K562 (cell line): ENCODE data around the gene OPCML. TPM values are rescaled to one million over a fixed set of nuclear protein-coding genes. Genes with fewer than 3 reads are reported as not detected.

Experiments used
- ATAC-seq: fragments of 200-7000 bp; cut with Tn5 transposase; 3 replicates; pipeline ENCODE4 v1.9.1; 2020; ENCODE audit warnings: moderate library complexity
- BruUV-seq: library from RNA; stranded (reverse); fragments of 400-500 nt; replicated peaks from 2 replicates; lab custom pipeline; 2021; lab: Mats Ljungman, UMichigan
- CTCF ChIA-PET: fragments of 300-600 bp; formaldehyde crosslinking; extraction: SDS; loops from one replicate; lab custom pipeline; 2021; ENCODE audit warnings: low intra/inter-chr PET ratio; lab: Yijun Ruan, JAX
- POLR2A ChIA-PET: fragments of 300-600, 350-650 bp; sonication (Branson Sonifier 250); formaldehyde crosslinking; extraction: SDS; loops from one replicate; lab custom pipeline; 2021; ENCODE audit warnings: antibody characterized with exemption, inconsistent platforms; lab: Yijun Ruan, JAX
- DNase-seq, 4 experiments: peaks; one replicate each; pipeline versions ENCODE4 v3.0.0 to v3.0.0-alpha.2; 2011 to 2018; ENCODE audit warnings: low spot score in 3 of 4, mixed read lengths in 3 of 4; ENCODE audit errors: extremely low read depth in 1 of 4
- FAIRE-seq: peaks from 2 replicates; lab custom pipeline; 2011; peaks lifted over from hg19 to GRCh38; lab: Jason Lieb, UNC
- H2AFZ ChIP-seq: 2 replicates; pipeline ENCODE4 v1.6.0; 2011; ENCODE audit warnings: low read depth, low read length, control low read depth, inconsistent platforms
- H3K27ac ChIP-seq: fragments of 200-600 bp; 3 replicates; pipeline ENCODE4 v1.8.0; 2011; ENCODE audit warnings: low read depth, mild to moderate bottlenecking, control low read depth, inconsistent platforms, low read length, moderate library complexity, mixed read lengths; ENCODE audit errors: extremely low read depth
- H3K27me3 ChIP-seq, 2 experiments: fragments of 300-600 bp in 1 of 2; 2 replicates in 1 of 2; 3 replicates in 1 of 2; pipeline versions ENCODE4 v1.6.0 to v1.8.0; 2011; ENCODE audit warnings: inconsistent platforms in 2 of 2, low read length in 2 of 2, mild to moderate bottlenecking in 1 of 2, mixed read lengths in 1 of 2, moderate library complexity in 1 of 2; ENCODE audit not compliant: control insufficient read depth in 2 of 2, insufficient read depth in 2 of 2
- H3K36me3 ChIP-seq: fragments of 300-600 bp; 3 replicates; pipeline ENCODE4 v1.8.0; 2011; ENCODE audit warnings: mild to moderate bottlenecking, low read length, inconsistent platforms; ENCODE audit not compliant: control insufficient read depth, insufficient read depth
- H3K4me1 ChIP-seq, 2 experiments: fragments of 200-600 bp in 1 of 2; replicated peaks in 1 of 2; 2 replicates in 1 of 2; 3 replicates in 1 of 2; pipeline versions ENCODE4 v1.5.1 to v1.8.0; 2011; ENCODE audit warnings: inconsistent platforms in 2 of 2, low read length in 2 of 2, mild to moderate bottlenecking in 1 of 2, mixed read lengths in 1 of 2, moderate library complexity in 1 of 2; ENCODE audit not compliant: control insufficient read depth in 2 of 2, insufficient read depth in 2 of 2
- H3K4me2 ChIP-seq: 2 replicates; pipeline ENCODE4 v1.6.1; 2011; ENCODE audit warnings: low read length, control low read depth, inconsistent platforms, mixed read lengths; ENCODE audit not compliant: insufficient read depth
- H3K4me3 ChIP-seq: fragments of 200-600 bp; sonication (generic), shearing (Covaris generic); 2 replicates; pipeline ENCODE4 v1.5.1; 2016; ENCODE audit warnings: control low read depth, inconsistent platforms
- H3K79me2 ChIP-seq: fragments of 200-600 bp; 3 replicates; pipeline ENCODE4 v1.8.0; 2011; ENCODE audit warnings: low read length, inconsistent platforms; ENCODE audit not compliant: control insufficient read depth, insufficient read depth
- H3K9ac ChIP-seq, 2 experiments: 2 replicates each; pipeline versions ENCODE4 v1.6.0 to v1.6.1; 2011; ENCODE audit warnings: low read depth in 2 of 2, low read length in 2 of 2, control low read depth in 1 of 2, inconsistent platforms in 1 of 2, mild to moderate bottlenecking in 1 of 2, mixed read lengths in 1 of 2; ENCODE audit not compliant: insufficient read depth in 1 of 2
- H3K9me1 ChIP-seq: one replicate; pipeline ENCODE4 v1.6.0; 2011; ENCODE audit warnings: inconsistent platforms, mild to moderate bottlenecking, low read length, moderate library complexity; ENCODE audit not compliant: control insufficient read depth, insufficient read depth
- H3K9me3 ChIP-seq: replicated peaks from 2 replicates; pipeline ENCODE4 v1.5.1; 2011; ENCODE audit warnings: low read depth, low read length, inconsistent platforms; ENCODE audit not compliant: control insufficient read depth, insufficient read depth
- H4K20me1 ChIP-seq: replicated peaks from 2 replicates; pipeline ENCODE4 v1.6.1; 2011; ENCODE audit warnings: low read length, inconsistent platforms, mixed read lengths; ENCODE audit not compliant: control insufficient read depth, insufficient read depth
- ATF3 ChIP-seq, 2 experiments: fragments of 450-650 bp in 1 of 2; sonication (generic) in 1 of 2; formaldehyde crosslinking in 1 of 2; IDR thresholded peaks in 1 of 2; conservative IDR thresholded peaks in 1 of 2; 2 replicates each; pipeline versions ENCODE4 v1.6.1 to v1.8.1; 2016 to 2023; ENCODE audit warnings: mild to moderate bottlenecking in 2 of 2, moderate library complexity in 2 of 2, inconsistent platforms in 1 of 2, missing genetic modification reagents in 1 of 2
- BMI1 ChIP-seq: fragments of 150-350 bp; IDR thresholded peaks from 2 replicates; pipeline ENCODE4 v1.6.1; 2014; ENCODE audit warnings: low read length
- DIDO1 ChIP-seq: fragments of 450-650 bp; IDR thresholded peaks from 2 replicates; pipeline ENCODE4 v1.6.1; 2016; ENCODE audit warnings: low read depth, missing biosample characterization, missing genetic modification characterization
- MCM7 ChIP-seq, 2 experiments: fragments of 450-650 bp; IDR thresholded peaks; 2 replicates each; pipeline ENCODE4 v1.6.1; 2016 to 2018
- MED1 ChIP-seq: sonication (generic); formaldehyde crosslinking; IDR thresholded peaks from 2 replicates; pipeline ENCODE4 v1.8.1; 2023; ENCODE audit warnings: missing genetic modification reagents, borderline replicate concordance
- NELFE ChIP-seq: IDR thresholded peaks from 2 replicates; pipeline ENCODE4 v1.6.1; 2011; ENCODE audit warnings: mild to moderate bottlenecking; ENCODE audit not compliant: insufficient read depth, insufficient read length
- RBM15 ChIP-seq: fragments of 200-400 bp; formaldehyde crosslinking; IDR thresholded peaks from 2 replicates; pipeline ENCODE4 v1.6.1; 2018; ENCODE audit warnings: mild to moderate bottlenecking, low read length, moderate library complexity; ENCODE audit not compliant: insufficient read depth
- TARDBP ChIP-seq: fragments of 450-650 bp; IDR thresholded peaks from 2 replicates; pipeline ENCODE4 v1.6.1; 2016
- TFAM ChIP-seq: fragments of 250-450 bp; sonication (Bioruptor Pico); conservative IDR thresholded peaks from 2 replicates; pipeline ENCODE4 v1.5.0; 2021; ENCODE audit warnings: mild to moderate bottlenecking, moderate library complexity
- ZBED1 ChIP-seq: IDR thresholded peaks from 2 replicates; pipeline ENCODE4 v1.6.1; 2014
- ZNF280A ChIP-seq: fragments of 450-650 bp; IDR thresholded peaks from 2 replicates; pipeline ENCODE4 v1.6.1; 2018; ENCODE audit warnings: mild to moderate bottlenecking, low read depth; ENCODE audit not compliant: partially characterized antibody
- ZNF551 ChIP-seq: fragments of 250-450 bp; sonication (Bioruptor Pico); IDR thresholded peaks from 2 replicates; pipeline ENCODE4 v1.5.0; 2021; ENCODE audit warnings: mild to moderate bottlenecking, moderate library complexity
- WGBS: fragments of 100-300 bp; shearing (Covaris generic); methylation state at CpG from one replicate; pipeline ENCODE4 v1.1.6; 2016; ENCODE audit warnings: low coverage, mixed read lengths; ENCODE audit not compliant: insufficient coverage; ENCODE audit errors: missing lambda C conversion rate; 5-methylcytosine and 5-hydroxymethylcytosine counted together
- in situ Hi-C: fragments of 300-500 bp; cut with MboI; formaldehyde crosslinking; loops from 4 replicates; pipeline ENCODE4 v1.15.0; 2018; ENCODE audit warnings: inconsistent platforms, mixed read lengths
- intact Hi-C: fragments of 100-400 bp; cut with micrococcal nuclease; formaldehyde crosslinking; loops from 2 replicates; pipeline ENCODE4 v1.14.2; 2022
- polyA plus RNA-seq, 8 experiments: library from polyadenylated mRNA; depleted of rRNA in 4 of 8; stranded (reverse) in 5 of 8; unstranded in 3 of 8; fragments of >200 nt; fragmentation: Nextera tagmentation in 2 of 8; fragmentation: Illumina TruSeq in 1 of 8; extraction: Ambion mirVana in 2 of 8; extraction: Trizol in 1 of 8; gene quantifications; 2 replicates each; pipeline versions ENCODE4 v1.2.1 to v1.2.3, GENCODE V29; 2011 to 2014; ENCODE audit warnings: inconsistent platforms in 1 of 8, missing spikeins in 1 of 8
- total RNA-seq, 7 experiments: library from RNA; depleted of rRNA in 6 of 7; stranded (reverse); fragments of >200 nt in 6 of 7; fragmentation: Illumina TruSeq in 2 of 7; extraction: Trizol in 2 of 7; gene quantifications; 2 replicates each; pipeline versions ENCODE4 v1.2.1 to v1.2.3, GENCODE V29; 2011 to 2021; ENCODE audit warnings: low replicate concordance in 1 of 7

The OPCML gene
- total and polyA plus RNA-seq, 9 of the 15 experiments (the other 6 are each of a cell fraction or from before 2014, with no cell fraction given): not detected

- no peak overlapping the region for H3K27ac ChIP-seq
- H3K4me1 ChIP-seq: no peaks in the 10 kb centered on the region
- no peak overlapping the region for H3K4me2 ChIP-seq
- H3K27me3 ChIP-seq: no peaks in the 10 kb centered on the region
- intact Hi-C loops (loop anchor here (2.0 kb wide), 1 partner anchor 83 kb away; no protein-coding TSS in a partner anchor), in situ Hi-C loops (no loop called here)
- ChIA-PET POLR2A (no interaction called here), CTCF (no interaction called here)
- H3K4me3 ChIP-seq: no peak overlapping the region
- H4K20me1 ChIP-seq: no peaks in the 10 kb centered on the region
- H3K9me3 ChIP-seq: no peaks in the 10 kb centered on the region
- TF ChIP-seq NELFE (no peak), ZBED1 (no peak), ZNF551 (CRISPR knock-in tag) (no peak), ZNF280A (no peak), RBM15 (no peak), BMI1 (no peak), MCM7 (IDR thresholded peaks at IDR 0.05) (no peak), TFAM (no peak), ATF3 (IDR thresholded peaks at IDR 0.05) (no peak), ATF3 (CRISPR knock-in tag; conservative IDR thresholded peaks at IDR 0.05) (no peak), MED1 (CRISPR knock-in tag) (no peak), TARDBP (no peak), DIDO1 (tag) (no peak)
- ATAC-seq (no peak), FAIRE-seq (no peak), DNase-seq (no peak)
- no peaks in the 10 kb centered on the region for H3K9me1 ChIP-seq
- no peak overlapping the region for H2AFZ ChIP-seq
- 1% methylated on average over 10 of the region's 12 CpGs for WGBS
- H3K9ac ChIP-seq: no peak overlapping the region
- no peaks in the 10 kb centered on the region for H3K79me2 ChIP-seq
- BruUV-seq: no TSS peak
- H3K36me3 ChIP-seq: no peaks in the 10 kb centered on the region
Observed at GRCh38 chr11:133162227-133162626, 370.1 kb downstream of the OPCML start.
